GM18498 (cell line): ENCODE measurements around the gene QPCTL.

Experiments
- ATAC-seq: cut with Tn5 transposase; IDR thresholded peaks from one replicate; pipeline ENCODE4 v1.9.1; 2021; ENCODE audit warnings: mild to moderate bottlenecking, moderate library complexity; ENCODE audit not compliant: unreplicated experiment

Gene QPCTL

GRCh38 chr19:45692187-45693105 is at the start of gene QPCTL:
Gene QPCTL, plus strand, starts transcription at chr19:45692666. Its CDS starts 38 bp downstream, at chr19:45692704.
- ATAC-seq: peak; percentile 85

- ATAC-seq: no peak
Measured at GRCh38 chr19:45643024-45643926, 49.2 kb upstream of the QPCTL start.

- ATAC-seq: no peak
Measured at GRCh38 chr19:45643927-45644771, 48.3 kb upstream of the QPCTL start.

GRCh38 chr19:45645068-45645630 is 47.3 kb upstream of the QPCTL start:
- no peak for ATAC-seq

- peak; percentile 34 for ATAC-seq
Measured at GRCh38 chr19:45645631-45646344, 46.7 kb upstream of the QPCTL start.

GRCh38 chr19:45646345-45646698 is 46.1 kb upstream of the QPCTL start:
- ATAC-seq: no peak

- ATAC-seq: no peak
Measured at GRCh38 chr19:45650722-45651121, 41.7 kb upstream of the QPCTL start.

- no peak for ATAC-seq
Measured at GRCh38 chr19:45653634-45654033, 38.8 kb upstream of the QPCTL start.

- no peak for ATAC-seq
Measured at GRCh38 chr19:45655073-45655472, 37.4 kb upstream of the QPCTL start.

- ATAC-seq: no peak
Measured at GRCh38 chr19:45657520-45658167, 34.8 kb upstream of the QPCTL start.

- no peak for ATAC-seq
Measured at GRCh38 chr19:45659096-45659729, 33.3 kb upstream of the QPCTL start.

- ATAC-seq: no peak
Measured at GRCh38 chr19:45660636-45661035, 31.8 kb upstream of the QPCTL start.

GRCh38 chr19:45663800-45664199 is 28.7 kb upstream of the QPCTL start:
- ATAC-seq: no peak

- no peak for ATAC-seq
Measured at GRCh38 chr19:45664575-45664974, 27.9 kb upstream of the QPCTL start.

GRCh38 chr19:45667620-45668341 is 24.7 kb upstream of the QPCTL start, which contains the start of gene GIPR:
Gene GIPR, plus strand, starts transcription at chr19:45668221. Its CDS starts 1,300 bp downstream, at chr19:45669521.
- no peak for ATAC-seq

- ATAC-seq: peak; percentile 4
Measured at GRCh38 chr19:45668342-45668871, 24.1 kb upstream of the QPCTL start.

- ATAC-seq: peak; percentile 55
Measured at GRCh38 chr19:45670670-45671453, 21.6 kb upstream of the QPCTL start.
